Endothelial cell of umbilical vein (primary cell): ENCODE data around the gene MAPK11. TPM values are rescaled to one million over a fixed set of nuclear protein-coding genes. Genes with fewer than 3 reads are reported as not detected.

Source experiments
- BruUV-seq: library from RNA; stranded (reverse); fragments of 400-500 nt; replicated peaks from 2 replicates; lab custom pipeline; 2021; lab: Mats Ljungman, UMichigan
- CTCF ChIA-PET: fragments of 300-600, 350-600 bp; sonication (Branson Sonifier 250); formaldehyde crosslinking; loops from one replicate; lab custom pipeline; 2021; ENCODE audit warnings: antibody characterized with exemption, inconsistent platforms; lab: Charles Lee
- POLR2A ChIA-PET: fragments of 300-600, 350-600 bp; sonication (Branson Sonifier 250); formaldehyde crosslinking; loops from one replicate; lab custom pipeline; 2021; ENCODE audit warnings: antibody characterized with exemption, inconsistent platforms; lab: Charles Lee
- DNase-seq: peaks from one replicate; pipeline ENCODE4 v3.0.0-alpha.2; 2011; ENCODE audit warnings: low read depth, low spot score
- FAIRE-seq: peaks from 2 replicates; lab custom pipeline; 2011; peaks lifted over from hg19 to GRCh38; lab: Jason Lieb, UNC
- H2AFZ ChIP-seq: 2 replicates; pipeline ENCODE4 v1.6.0; 2012; ENCODE audit warnings: low read depth, low read length, control low read depth, inconsistent platforms
- H3K27ac ChIP-seq: 2 replicates; pipeline ENCODE4 v1.5.1; 2011; ENCODE audit warnings: low read depth, mild to moderate bottlenecking, control low read depth, low read length, moderate library complexity; ENCODE audit not compliant: insufficient read depth
- H3K27me3 ChIP-seq, 2 experiments: 2 replicates each; pipeline versions ENCODE4 v1.6.0 to v1.6.1; 2011; ENCODE audit warnings: low read length in 2 of 2, mixed read lengths in 1 of 2; ENCODE audit not compliant: control insufficient read depth in 2 of 2, insufficient read depth in 2 of 2
- H3K36me3 ChIP-seq, 2 experiments: 2 replicates in 1 of 2; 3 replicates in 1 of 2; pipeline ENCODE4 v1.5.1; 2011; ENCODE audit warnings: low read length in 2 of 2, mild to moderate bottlenecking in 1 of 2, moderate library complexity in 1 of 2; ENCODE audit not compliant: control insufficient read depth in 2 of 2, insufficient read depth in 2 of 2; ENCODE audit errors: extremely low read depth in 1 of 2
- H3K4me1 ChIP-seq: 3 replicates; pipeline ENCODE4 v1.5.1; 2011; ENCODE audit warnings: mild to moderate bottlenecking, low read length; ENCODE audit not compliant: control insufficient read depth, insufficient read depth; ENCODE audit errors: extremely low read depth
- H3K4me2 ChIP-seq: 2 replicates; pipeline ENCODE4 v1.6.1; 2011; ENCODE audit warnings: low read length, control low read depth, mixed read lengths; ENCODE audit not compliant: insufficient read depth
- H3K4me3 ChIP-seq, 3 experiments: fragments of 200-600 bp in 1 of 3; sonication (generic), shearing (Covaris generic) in 1 of 3; replicated peaks in 1 of 3; 2 replicates each; pipeline ENCODE4 v1.5.1; 2011 to 2016; ENCODE audit warnings: control low read depth in 3 of 3, low read length in 3 of 3, mild to moderate bottlenecking in 2 of 3, inconsistent platforms in 1 of 3, low read depth in 1 of 3, moderate library complexity in 1 of 3; ENCODE audit not compliant: insufficient read depth in 1 of 3
- H3K79me2 ChIP-seq: 2 replicates; pipeline ENCODE4 v1.6.0; 2012; ENCODE audit warnings: low read length, inconsistent platforms; ENCODE audit not compliant: control insufficient read depth, insufficient read depth
- H3K9ac ChIP-seq: replicated peaks from 2 replicates; pipeline ENCODE3; 2011; ENCODE audit warnings: low read length, control low read depth; ENCODE audit not compliant: insufficient read depth; ENCODE audit errors: extremely low read depth
- H3K9me1 ChIP-seq: replicated peaks from 3 replicates; pipeline ENCODE4 v1.6.0; 2011; ENCODE audit warnings: mild to moderate bottlenecking, low read length; ENCODE audit not compliant: control insufficient read depth, insufficient read depth; ENCODE audit errors: extremely low read depth
- H3K9me3 ChIP-seq: replicated peaks from 2 replicates; pipeline ENCODE4 v1.5.1; 2012; ENCODE audit warnings: low read length, inconsistent platforms; ENCODE audit not compliant: control insufficient read depth, insufficient read depth
- H4K20me1 ChIP-seq: replicated peaks from 2 replicates; pipeline ENCODE3; 2011; ENCODE audit warnings: mild to moderate bottlenecking, low read length; ENCODE audit not compliant: control insufficient read depth, insufficient read depth; ENCODE audit errors: extremely low read depth
- FOS ChIP-seq: IDR thresholded peaks from 2 replicates; pipeline ENCODE4 v1.6.1; 2011; ENCODE audit warnings: mild to moderate bottlenecking, low read length, moderate library complexity, borderline replicate concordance; ENCODE audit not compliant: insufficient read depth
- GATA2 ChIP-seq: IDR thresholded peaks from 2 replicates; pipeline ENCODE4 v1.7.0; 2011; ENCODE audit warnings: low read depth, mild to moderate bottlenecking, moderate library complexity, mixed read lengths, low read length; ENCODE audit not compliant: insufficient read length, insufficient read depth
- MYC ChIP-seq: IDR thresholded peaks from one replicate; pipeline ENCODE4 v1.6.1; 2011; ENCODE audit warnings: mild to moderate bottlenecking, low read depth, low read length
- POLR2A ChIP-seq: IDR thresholded peaks from 2 replicates; pipeline ENCODE4 v1.6.1; 2012; ENCODE audit warnings: low read depth, mild to moderate bottlenecking, control low read depth, low read length
- POLR2AphosphoS5 ChIP-seq: IDR thresholded peaks from 2 replicates; pipeline ENCODE4 v1.6.1; 2012; ENCODE audit warnings: low read depth, mild to moderate bottlenecking, control low read depth, low read length, moderate library complexity; ENCODE audit not compliant: insufficient read depth
- dilution Hi-C: fragments of 300-500 bp; cut with MboI; formaldehyde crosslinking; loops from one replicate; pipeline ENCODE4 v1.15.0; 2019; ENCODE audit warnings: low sequenced_read_pairs; ENCODE audit not compliant: extremely low pct_ligation_motif_present
- intact Hi-C: fragments of 100-400 bp; cut with micrococcal nuclease; formaldehyde crosslinking; loops from one replicate; pipeline ENCODE4 v1.10.0; 2022
- polyA plus RNA-seq, 4 experiments: library from polyadenylated mRNA; depleted of rRNA in 3 of 4; stranded (reverse) in 3 of 4; unstranded in 1 of 4; fragments of >200 nt; gene quantifications; 2 replicates each; pipeline versions ENCODE4 v1.2.1 to v1.2.3, GENCODE V29; 2011 to 2012; ENCODE audit warnings: missing spikeins in 1 of 4
- total RNA-seq: library from RNA; stranded (reverse); gene quantifications from 2 replicates; pipeline ENCODE4 v1.2.3, GENCODE V29; 2021
- TF ChIP-seq, protein P1 (sequence below): IDR thresholded peaks from 2 replicates; pipeline ENCODE4 v1.6.1; 2011; ENCODE audit not compliant: insufficient read depth, insufficient read length
- TF ChIP-seq, protein P2 (sequence below), 2 donors: IDR thresholded peaks; 1 replicate in 1 of 2; 2 replicates in 1 of 2; pipeline ENCODE4 v1.5.1; 2011; ENCODE audit warnings: low read length in 2 of 2, mild to moderate bottlenecking in 2 of 2, moderate library complexity in 2 of 2, control low read depth in 1 of 2, inconsistent platforms in 1 of 2, low read depth in 1 of 2; ENCODE audit not compliant: insufficient read depth in 1 of 2; ENCODE audit errors: extremely low read depth in 1 of 2

MAPK11 gene
- total and polyA plus RNA-seq, 2 donors (not counting 3 experiments of a cell fraction or from before 2014, with no cell fraction given) = 22.8 to 26.3 TPM

- Histone ChIP-seq H3K36me3 (no peaks in the 10 kb centered on the region), H3K4me1 (peaks cover 21% of the 10 kb centered on the region), H2AFZ (no peak overlapping the region), H3K27me3 (no peaks in the 10 kb centered on the region), H3K79me2 (no peaks in the 10 kb centered on the region), H3K9ac (no peak overlapping the region), H3K9me3 (no peaks in the 10 kb centered on the region), H3K4me3 (no peak overlapping the region), H3K27ac (no peak overlapping the region), H3K4me2 (no peak overlapping the region), H3K9me1 (no peaks in the 10 kb centered on the region), H4K20me1 (no peaks in the 10 kb centered on the region)
- POLR2A ChIA-PET = no interaction called here
- FAIRE-seq (no peak), DNase-seq (no peak)
- TF ChIP-seq FOS (no peak), GATA2 (no peak), POLR2A (no peak)
- no TSS peak for BruUV-seq
- intact Hi-C loops = no loop called here
- dilution Hi-C loops = no loop called here
- CTCF ChIA-PET = no interaction called here
Observed at GRCh38 chr22:50312371-50312770, 42.2 kb upstream of the MAPK11 start.

DNA sequence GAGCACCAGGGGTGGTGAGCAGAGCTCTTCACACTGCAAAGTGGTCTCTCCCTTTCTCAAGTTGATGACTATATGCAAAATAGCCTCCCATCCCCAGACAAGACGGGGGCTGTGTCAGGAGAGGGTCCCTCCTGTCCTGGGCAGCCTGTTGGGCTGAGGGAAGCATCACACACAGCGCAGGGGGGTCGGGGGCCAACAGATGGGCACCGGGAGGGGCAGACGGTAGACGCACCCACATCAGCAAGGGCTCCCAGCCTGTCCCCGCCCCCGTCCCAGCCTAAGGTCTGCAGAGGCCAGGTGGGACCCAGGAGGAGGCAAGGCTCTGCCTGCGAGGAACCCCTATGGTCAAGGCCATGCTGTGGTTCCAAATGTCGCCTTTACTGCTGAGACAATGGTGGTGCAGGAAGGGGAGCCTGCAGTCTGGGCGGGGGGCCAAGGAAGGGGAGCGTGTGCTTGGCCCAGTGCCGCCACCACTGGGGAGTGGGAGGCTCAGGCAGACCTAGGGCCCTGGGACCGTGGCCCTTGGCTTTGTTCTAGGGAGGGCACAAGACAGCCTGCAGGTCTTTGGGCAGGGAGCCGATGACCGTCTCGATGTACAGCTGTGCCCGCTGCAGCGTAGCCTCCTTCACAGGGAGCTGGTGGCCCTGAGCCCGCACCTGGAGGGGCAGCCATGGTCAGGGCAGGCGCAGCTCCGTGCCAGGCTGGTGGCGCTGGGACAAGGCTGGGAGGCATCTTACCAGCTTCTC, 41.6 kb upstream of the MAPK11 start:
- no peak overlapping the region for H3K4me3 ChIP-seq
- no peaks in the 10 kb centered on the region for H3K27me3 ChIP-seq
- H2AFZ ChIP-seq = no peak overlapping the region
- FAIRE-seq (no peak), DNase-seq (no peak)
- no peaks in the 10 kb centered on the region for H3K9me1 ChIP-seq
- no peak overlapping the region for H3K4me2 ChIP-seq
- peaks cover 21% of the 10 kb centered on the region for H3K4me1 ChIP-seq
- no TSS peak for BruUV-seq
- CTCF ChIA-PET = no interaction called here
- H3K79me2 ChIP-seq = peaks cover 2% of the 10 kb centered on the region
- intact Hi-C loops (no loop called here), dilution Hi-C loops (no loop called here)
- no peak overlapping the region for H3K9ac ChIP-seq
- H3K27ac ChIP-seq = no peak overlapping the region
- POLR2A ChIA-PET = no interaction called here
- H4K20me1 ChIP-seq = no peaks in the 10 kb centered on the region
- H3K36me3 ChIP-seq = no peaks in the 10 kb centered on the region
- no peak for TF ChIP-seq FOS
- TF ChIP-seq, protein P1, sequence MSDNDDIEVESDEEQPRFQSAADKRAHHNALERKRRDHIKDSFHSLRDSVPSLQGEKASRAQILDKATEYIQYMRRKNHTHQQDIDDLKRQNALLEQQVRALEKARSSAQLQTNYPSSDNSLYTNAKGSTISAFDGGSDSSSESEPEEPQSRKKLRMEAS = no peak
- TF ChIP-seq, protein P2, sequence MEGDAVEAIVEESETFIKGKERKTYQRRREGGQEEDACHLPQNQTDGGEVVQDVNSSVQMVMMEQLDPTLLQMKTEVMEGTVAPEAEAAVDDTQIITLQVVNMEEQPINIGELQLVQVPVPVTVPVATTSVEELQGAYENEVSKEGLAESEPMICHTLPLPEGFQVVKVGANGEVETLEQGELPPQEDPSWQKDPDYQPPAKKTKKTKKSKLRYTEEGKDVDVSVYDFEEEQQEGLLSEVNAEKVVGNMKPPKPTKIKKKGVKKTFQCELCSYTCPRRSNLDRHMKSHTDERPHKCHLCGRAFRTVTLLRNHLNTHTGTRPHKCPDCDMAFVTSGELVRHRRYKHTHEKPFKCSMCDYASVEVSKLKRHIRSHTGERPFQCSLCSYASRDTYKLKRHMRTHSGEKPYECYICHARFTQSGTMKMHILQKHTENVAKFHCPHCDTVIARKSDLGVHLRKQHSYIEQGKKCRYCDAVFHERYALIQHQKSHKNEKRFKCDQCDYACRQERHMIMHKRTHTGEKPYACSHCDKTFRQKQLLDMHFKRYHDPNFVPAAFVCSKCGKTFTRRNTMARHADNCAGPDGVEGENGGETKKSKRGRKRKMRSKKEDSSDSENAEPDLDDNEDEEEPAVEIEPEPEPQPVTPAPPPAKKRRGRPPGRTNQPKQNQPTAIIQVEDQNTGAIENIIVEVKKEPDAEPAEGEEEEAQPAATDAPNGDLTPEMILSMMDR (IDR thresholded peaks at IDR 0.05; ENCODE audit: extremely low read depth in 1 of 2, insufficient read depth in 1 of 2, low read depth in 1 of 2, low read length in 2 of 2) = no peak
- TF ChIP-seq POLR2A = no peak
- no peak for TF ChIP-seq MYC
- TF ChIP-seq POLR2AphosphoS5 = no peak
- H3K9me3 ChIP-seq = no peaks in the 10 kb centered on the region
